DND-41 (cell line): ENCODE data around the gene GADD45GIP1.
A peak's percentile ranks its signal among the peaks of the same experiment; 100 is the strongest.

Experiments
- ATAC-seq: fragments of 200-7000 bp; cut with Tn5 transposase; 3 replicates; pipeline ENCODE4 v1.9.1; 2021; ENCODE audit warnings: low read depth; ENCODE audit not compliant: insufficient read depth
- DNase-seq: peaks from one replicate; pipeline ENCODE4 v3.0.0-alpha.2; 2020
- H2AFZ ChIP-seq: 2 replicates; pipeline ENCODE4 v1.6.0; 2012; ENCODE audit warnings: low read depth, low read length
- H3K27ac ChIP-seq: 2 replicates; pipeline ENCODE4 v1.5.1; 2012; ENCODE audit warnings: low read length, inconsistent platforms
- H3K27me3 ChIP-seq: fragments of 200-600 bp; sonication (generic); 2 replicates; pipeline ENCODE4 v1.6.0; 2012; ENCODE audit warnings: low read length, mild to moderate bottlenecking, inconsistent platforms; ENCODE audit not compliant: insufficient read depth, poor library complexity
- H3K36me3 ChIP-seq: 2 replicates; pipeline ENCODE4 v1.5.1; 2012; ENCODE audit warnings: low read length, inconsistent platforms; ENCODE audit not compliant: insufficient read depth
- H3K4me1 ChIP-seq: 2 replicates; pipeline ENCODE4 v1.5.1; 2012; ENCODE audit warnings: mild to moderate bottlenecking, low read length; ENCODE audit not compliant: insufficient read depth
- H3K4me2 ChIP-seq: 2 replicates; pipeline ENCODE4 v1.6.0; 2012; ENCODE audit warnings: mild to moderate bottlenecking, moderate library complexity, low read length, inconsistent platforms; ENCODE audit not compliant: insufficient read depth
- H3K4me3 ChIP-seq, 2 experiments: fragments of 200-600 bp in 1 of 2; shearing (Covaris generic) in 1 of 2; 2 replicates each; pipeline ENCODE4 v1.5.1; 2012 to 2016; ENCODE audit warnings: inconsistent platforms in 2 of 2, low read length in 2 of 2, mild to moderate bottlenecking in 2 of 2, low read depth in 1 of 2, moderate library complexity in 1 of 2
- H3K79me2 ChIP-seq: 2 replicates; pipeline ENCODE4 v1.6.0; 2012; ENCODE audit warnings: low read length, inconsistent platforms; ENCODE audit not compliant: insufficient read depth
- H3K9ac ChIP-seq: 2 replicates; pipeline ENCODE4 v1.6.0; 2012; ENCODE audit warnings: low read depth, mild to moderate bottlenecking, inconsistent platforms, low read length, moderate library complexity
- H3K9me3 ChIP-seq: 2 replicates; pipeline ENCODE4 v1.5.1; 2012; ENCODE audit warnings: low read length, moderate library complexity, mild to moderate bottlenecking, inconsistent platforms; ENCODE audit not compliant: insufficient read depth, severe bottlenecking
- H4K20me1 ChIP-seq: 2 replicates; pipeline ENCODE4 v1.6.0; 2012; ENCODE audit warnings: low read length; ENCODE audit not compliant: insufficient read depth
- EZH2 ChIP-seq: IDR thresholded peaks from 3 replicates; pipeline ENCODE4 v1.6.1; 2012; ENCODE audit warnings: borderline replicate concordance, low read depth, mild to moderate bottlenecking, moderate library complexity, low read length, inconsistent platforms; ENCODE audit not compliant: severe bottlenecking
- TF ChIP-seq, protein P1 (sequence below): IDR thresholded peaks from 2 replicates; pipeline ENCODE4 v1.5.1; 2012; ENCODE audit warnings: borderline replicate concordance, low read length, moderate library complexity, mild to moderate bottlenecking; ENCODE audit not compliant: poor library complexity, severe bottlenecking; ENCODE audit errors: extremely low read depth

The GADD45GIP1 gene

DNA sequence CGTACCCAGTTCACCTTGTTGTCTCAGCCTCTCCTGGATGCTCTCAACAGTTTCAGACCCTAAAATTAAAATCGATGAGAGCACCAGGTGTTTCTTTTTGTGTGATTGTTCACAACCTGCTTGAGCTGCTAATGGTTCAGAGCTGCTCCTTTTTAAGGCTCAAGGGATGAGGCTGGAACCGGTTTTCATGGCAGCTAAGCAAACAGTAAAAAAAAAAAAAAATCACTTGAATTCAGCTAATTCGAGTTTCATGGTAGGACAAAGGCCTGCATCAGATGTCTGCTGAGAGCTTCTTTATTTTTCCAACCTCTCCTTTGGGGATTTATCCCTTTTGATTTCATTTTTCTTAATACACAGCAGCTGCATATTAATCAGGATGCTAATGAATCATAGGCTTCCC, 44.5 kb downstream of the GADD45GIP1 start:
- TF ChIP-seq EZH2 = no peak
- TF ChIP-seq, protein P1, sequence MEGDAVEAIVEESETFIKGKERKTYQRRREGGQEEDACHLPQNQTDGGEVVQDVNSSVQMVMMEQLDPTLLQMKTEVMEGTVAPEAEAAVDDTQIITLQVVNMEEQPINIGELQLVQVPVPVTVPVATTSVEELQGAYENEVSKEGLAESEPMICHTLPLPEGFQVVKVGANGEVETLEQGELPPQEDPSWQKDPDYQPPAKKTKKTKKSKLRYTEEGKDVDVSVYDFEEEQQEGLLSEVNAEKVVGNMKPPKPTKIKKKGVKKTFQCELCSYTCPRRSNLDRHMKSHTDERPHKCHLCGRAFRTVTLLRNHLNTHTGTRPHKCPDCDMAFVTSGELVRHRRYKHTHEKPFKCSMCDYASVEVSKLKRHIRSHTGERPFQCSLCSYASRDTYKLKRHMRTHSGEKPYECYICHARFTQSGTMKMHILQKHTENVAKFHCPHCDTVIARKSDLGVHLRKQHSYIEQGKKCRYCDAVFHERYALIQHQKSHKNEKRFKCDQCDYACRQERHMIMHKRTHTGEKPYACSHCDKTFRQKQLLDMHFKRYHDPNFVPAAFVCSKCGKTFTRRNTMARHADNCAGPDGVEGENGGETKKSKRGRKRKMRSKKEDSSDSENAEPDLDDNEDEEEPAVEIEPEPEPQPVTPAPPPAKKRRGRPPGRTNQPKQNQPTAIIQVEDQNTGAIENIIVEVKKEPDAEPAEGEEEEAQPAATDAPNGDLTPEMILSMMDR = no peak
- H3K36me3 ChIP-seq = no peaks in the 10 kb centered on the region; the same call in 1 of the 2 replicates
- no peak overlapping the region for H2AFZ ChIP-seq
- H3K9ac ChIP-seq = no peak overlapping the region
- no peak overlapping the region for H3K4me2 ChIP-seq
- no peaks in the 10 kb centered on the region for H3K9me3 ChIP-seq
- no peaks in the 10 kb centered on the region for H4K20me1 ChIP-seq
- no peaks in the 10 kb centered on the region for H3K79me2 ChIP-seq
- H3K4me1 ChIP-seq = peaks cover 25% of the 10 kb centered on the region
- H3K27ac ChIP-seq = no peak overlapping the region
- no peaks in the 10 kb centered on the region for H3K27me3 ChIP-seq
- no peak overlapping the region for H3K4me3 ChIP-seq
- no peak for DNase-seq
- no peak for ATAC-seq

DNA sequence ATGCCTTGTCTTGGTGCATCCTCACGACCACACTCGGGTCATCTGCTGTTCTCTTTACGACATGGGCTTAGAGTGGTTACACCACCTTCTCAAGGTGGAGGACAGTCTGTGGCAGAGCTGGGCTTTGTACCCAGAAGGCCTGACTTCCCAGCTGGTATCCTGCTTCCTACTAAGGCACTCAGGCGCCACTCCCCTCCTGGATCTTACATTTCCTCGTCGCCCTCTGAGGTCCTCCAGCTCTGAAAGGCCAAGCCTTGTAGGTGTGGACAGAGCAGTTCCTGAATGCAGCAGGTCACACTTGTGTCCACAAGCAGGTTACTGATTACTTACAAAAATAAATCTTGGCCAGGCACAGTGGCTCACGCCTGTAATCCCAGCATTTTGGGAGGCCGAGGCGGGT, 49.9 kb downstream of the GADD45GIP1 start:
- Histone ChIP-seq H3K9me3 (no peaks in the 10 kb centered on the region), H3K4me1 (no peaks in the 10 kb centered on the region), H3K4me2 (no peak overlapping the region), H3K79me2 (no peaks in the 10 kb centered on the region), H3K36me3 (peaks cover 11% of the 10 kb centered on the region; the same call in 1 of the 2 replicates), H3K27ac (no peak overlapping the region), H3K9ac (no peak overlapping the region), H3K27me3 (no peaks in the 10 kb centered on the region), H2AFZ (no peak overlapping the region), H3K4me3 (no peak overlapping the region), H4K20me1 (no peaks in the 10 kb centered on the region)
- TF ChIP-seq EZH2 = no peak
- TF ChIP-seq, protein P1 = no peak
- ATAC-seq = peak; percentile 19; the same call in 1 of the 3 replicates
- DNase-seq = no peak
